DMS79 (cell line): ENCODE measurements around the gene PHYHIPL.
"Not testable (repeated sequence)": the region's sequence is repeated elsewhere in the genome, so short reads cannot be mapped to it uniquely, and the experiment has no call there.

Source experiments
- DNase-seq: peaks from one replicate; lab custom pipeline; 2025; lab: John Stamatoyannopoulos, UW

Gene PHYHIPL

GRCh38 chr10:59206204-59206720 is 29.8 kb downstream of the PHYHIPL start:
- no peak for DNase-seq

GRCh38 chr10:59212301-59212798 is 35.9 kb downstream of the PHYHIPL start:
- DNase-seq: no peak

GRCh38 chr10:59214160-59214559 is 37.7 kb downstream of the PHYHIPL start:
- DNase-seq: no peak

- DNase-seq: no peak
Measured at GRCh38 chr10:59216178-59216869, 39.9 kb downstream of the PHYHIPL start.

GRCh38 chr10:59222788-59223187 is 46.3 kb downstream of the PHYHIPL start:
- no peak for DNase-seq

GRCh38 chr10:59223597-59223996 is 47.2 kb downstream of the PHYHIPL start:
- DNase-seq: not testable (repeated sequence)

- no peak for DNase-seq
Measured at GRCh38 chr10:59225211-59225610, 48.8 kb downstream of the PHYHIPL start.

- no peak for DNase-seq
Measured at GRCh38 chr10:59227136-59227673, 50.8 kb downstream of the PHYHIPL start.

GRCh38 chr10:59229441-59229840 is 53.0 kb downstream of the PHYHIPL start:
- no peak for DNase-seq

GRCh38 chr10:59234194-59234593 is 57.8 kb downstream of the PHYHIPL start:
- no peak for DNase-seq

GRCh38 chr10:59234816-59235429 is 58.5 kb downstream of the PHYHIPL start:
- DNase-seq: no peak

GRCh38 chr10:59236064-59236697 is 59.7 kb downstream of the PHYHIPL start:
- no peak for DNase-seq

GRCh38 chr10:59237775-59238174 is 61.3 kb downstream of the PHYHIPL start:
- DNase-seq: no peak

GRCh38 chr10:59239108-59239507 is 62.7 kb downstream of the PHYHIPL start:
- not testable (repeated sequence) for DNase-seq

- DNase-seq: no peak
Measured at GRCh38 chr10:59240582-59241183, 64.2 kb downstream of the PHYHIPL start.

GRCh38 chr10:59242057-59242456 is 65.6 kb downstream of the PHYHIPL start:
- DNase-seq: no peak

GRCh38 chr10:59242991-59243390 is 66.5 kb downstream of the PHYHIPL start:
- no peak for DNase-seq

GRCh38 chr10:59243611-59244195 is 67.3 kb downstream of the PHYHIPL start:
- DNase-seq: no peak

- no peak for DNase-seq
Measured at GRCh38 chr10:59244871-59245270, 68.4 kb downstream of the PHYHIPL start.

- no peak for DNase-seq
Measured at GRCh38 chr10:59245686-59246085, 69.2 kb downstream of the PHYHIPL start.

- DNase-seq: no peak
Measured at GRCh38 chr10:59252491-59252890, 76.0 kb downstream of the PHYHIPL start.

- no peak for DNase-seq
Measured at GRCh38 chr10:59255463-59255862, 79.0 kb downstream of the PHYHIPL start.
